Adipose tissue (tissue), 3 donors: ENCODE results near the gene ESRRB. TPM values are rescaled to one million over a fixed set of nuclear protein-coding genes. Genes with fewer than 3 reads are reported as not detected.

Experiments
- H3K27ac ChIP-seq: one replicate; pipeline ENCODE4 v1.5.1; 2013; ENCODE audit warnings: low read depth, low read length
- WGBS, 3 donors: extraction: QIAGEN DNeasy Blood & Tissue Kit; methylation state at CpG; one replicate each; pipeline ENCODE4 v1.1.7; 2013; 5-methylcytosine and 5-hydroxymethylcytosine counted together
- polyA plus RNA-seq, 3 donors: library from polyadenylated mRNA; stranded (reverse); fragments of 200-250 nt; gene quantifications; one replicate each; pipeline ENCODE4 v1.2.3, GENCODE V29; 2013
- donor health status: healthy with polysubstance abuse.
- donor health status: Bipolar disorder and iron deficiency.
- donor health status: healthy.

ESRRB gene
- polyA plus RNA-seq, 3 donors: 0.23 to 0.52 (median 0.34) TPM

DNA sequence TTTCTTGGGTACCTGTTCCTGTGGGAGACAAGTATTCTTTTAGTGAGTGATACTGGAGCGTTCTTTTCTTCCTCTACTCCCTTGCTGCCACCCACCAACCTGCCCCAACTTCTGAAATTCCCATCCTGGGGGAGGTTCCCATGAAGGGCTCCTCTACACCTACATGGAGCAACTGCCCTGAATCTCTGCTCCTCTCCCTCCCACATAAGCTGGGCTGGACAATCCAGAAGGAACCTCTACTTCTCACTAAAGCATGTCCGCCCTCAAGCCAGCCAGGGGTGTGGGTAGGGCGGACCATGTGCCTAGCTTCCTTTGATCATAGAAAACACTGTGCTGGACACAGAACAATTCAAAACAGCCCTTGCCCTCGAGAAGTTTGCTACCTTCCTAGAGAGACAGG lies 25.9 kb upstream of the ESRRB start:
- H3K27ac ChIP-seq: no peak overlapping the region
- WGBS, 3 donors: 66 to 74% (median 69%) methylated on average over 4 of the region's 4 CpGs

DNA sequence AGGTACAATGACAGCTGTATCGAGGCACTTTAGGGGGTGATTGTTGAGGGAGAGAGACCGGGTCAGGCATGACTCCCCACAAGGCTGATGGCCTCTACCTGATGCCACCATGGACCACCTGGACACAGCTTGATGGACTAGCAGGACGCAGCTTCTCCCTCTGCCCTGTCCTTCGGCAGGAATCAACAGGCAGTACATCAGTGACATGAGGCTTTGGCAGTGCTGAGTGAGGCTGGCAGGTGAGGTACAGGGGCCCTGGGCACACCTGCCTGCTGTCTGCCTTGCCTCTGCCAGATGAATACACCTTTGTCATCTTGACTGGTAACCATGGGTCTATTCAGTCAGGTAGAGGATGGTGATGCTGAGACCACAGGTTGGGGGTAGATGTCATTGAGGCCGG lies 25.3 kb upstream of the ESRRB start:
- no peak overlapping the region for H3K27ac ChIP-seq
- 74 to 93% (median 90%) methylated on average over 5 of the region's 5 CpGs for WGBS, 3 donors

DNA sequence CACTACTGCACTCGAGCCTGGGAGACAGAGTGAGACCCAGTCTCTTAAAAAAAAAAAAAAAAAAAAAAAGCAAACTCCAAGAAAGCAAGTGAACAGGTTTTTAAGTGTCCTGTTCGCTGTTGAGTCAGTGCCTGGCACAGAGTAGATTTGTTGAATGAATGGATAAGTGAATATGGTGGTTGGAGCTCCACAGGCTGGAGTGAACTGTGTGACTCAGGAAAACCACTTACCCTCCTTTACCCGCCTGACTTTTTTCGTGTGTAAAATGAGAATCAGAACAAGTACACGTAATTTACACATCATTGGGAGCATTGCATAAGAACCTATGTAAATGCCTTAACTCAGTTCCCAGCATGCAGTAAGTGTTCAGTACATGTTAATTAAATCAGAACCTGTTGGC lies 24.0 kb upstream of the ESRRB start:
- no peak overlapping the region for H3K27ac ChIP-seq
- 72 to 81% (median 75%) methylated on average over 5 of the region's 5 CpGs for WGBS, 3 donors

DNA sequence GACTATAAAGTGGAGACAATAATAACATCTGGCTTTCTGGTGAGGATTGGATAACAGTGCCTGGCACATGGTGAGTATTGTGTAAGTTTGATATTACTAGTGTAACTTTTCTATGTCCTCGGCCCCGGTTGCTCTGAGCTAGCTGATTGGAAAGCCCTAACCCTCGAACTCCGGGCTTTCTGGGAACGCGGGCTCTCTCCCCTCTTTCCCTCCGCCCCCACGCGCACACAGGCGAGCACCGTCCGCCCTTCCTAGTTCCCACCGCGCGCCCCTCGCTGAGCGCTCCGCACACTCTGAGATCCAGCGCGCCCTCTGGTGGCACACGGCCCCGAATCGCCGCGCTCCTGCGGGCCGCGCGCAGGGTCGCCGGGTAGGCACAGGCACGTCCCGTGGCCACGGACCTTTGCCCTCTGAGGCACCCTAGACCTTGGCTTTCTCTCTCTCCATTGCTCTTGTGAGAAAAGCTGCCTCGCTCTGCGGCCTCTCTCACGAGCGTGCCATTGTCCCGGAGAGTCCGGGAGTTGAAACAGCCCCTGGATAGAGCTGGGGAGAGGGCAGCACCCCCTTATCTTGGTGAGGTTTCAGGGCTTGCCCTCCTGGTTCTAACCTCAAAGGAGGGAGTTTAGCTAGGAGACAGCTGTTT lies 23.2 kb upstream of the ESRRB start:
- H3K27ac ChIP-seq: no peak overlapping the region
- 4 to 7% (median 7%) methylated on average over 40 of the region's 40 CpGs for WGBS, 3 donors

DNA sequence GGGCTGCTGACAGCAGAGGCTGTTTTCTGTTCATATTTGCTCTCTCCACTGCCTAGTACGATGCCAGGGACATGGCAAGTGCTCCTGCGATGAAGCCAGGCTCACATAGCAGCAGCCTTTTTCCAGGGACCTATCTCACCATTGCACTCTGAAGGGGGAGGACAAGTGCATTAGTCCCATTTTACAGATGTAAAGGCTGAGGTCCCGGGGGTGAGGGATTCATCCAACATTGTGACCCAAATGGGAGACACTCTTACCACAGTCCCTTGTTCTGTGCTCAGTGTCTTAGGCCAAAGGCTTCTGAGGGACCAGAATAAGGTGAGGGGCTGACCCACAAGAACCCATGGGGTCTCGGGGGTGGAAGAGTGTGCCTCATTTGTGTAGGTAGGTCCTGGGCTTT lies 21.6 kb upstream of the ESRRB start:
- no peak overlapping the region for H3K27ac ChIP-seq
- 88 to 94% (median 94%) methylated on average over 4 of the region's 4 CpGs for WGBS, 3 donors

DNA sequence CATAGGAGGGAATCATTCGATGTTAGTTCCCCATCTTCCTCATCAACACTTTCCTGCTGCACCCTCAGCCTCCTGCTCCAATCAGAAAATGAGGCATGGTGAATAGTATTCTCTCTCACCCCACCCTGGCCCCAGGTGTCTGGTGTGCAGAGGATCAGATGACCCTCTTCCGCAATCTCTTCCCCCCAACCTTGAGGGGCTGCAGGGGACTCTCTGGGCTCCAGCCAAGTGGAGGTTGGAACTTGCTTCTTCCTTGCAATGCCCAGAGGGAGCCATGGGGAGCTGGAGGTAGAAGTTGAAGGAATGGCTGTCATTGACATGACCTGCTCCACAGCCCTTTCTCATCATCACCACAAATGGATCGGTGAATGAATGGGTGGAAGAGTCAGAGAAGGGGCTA lies 20.2 kb upstream of the ESRRB start:
- WGBS, 3 donors: 66 to 86% (median 80%) methylated on average over 3 of the region's 3 CpGs
- no peak overlapping the region for H3K27ac ChIP-seq

DNA sequence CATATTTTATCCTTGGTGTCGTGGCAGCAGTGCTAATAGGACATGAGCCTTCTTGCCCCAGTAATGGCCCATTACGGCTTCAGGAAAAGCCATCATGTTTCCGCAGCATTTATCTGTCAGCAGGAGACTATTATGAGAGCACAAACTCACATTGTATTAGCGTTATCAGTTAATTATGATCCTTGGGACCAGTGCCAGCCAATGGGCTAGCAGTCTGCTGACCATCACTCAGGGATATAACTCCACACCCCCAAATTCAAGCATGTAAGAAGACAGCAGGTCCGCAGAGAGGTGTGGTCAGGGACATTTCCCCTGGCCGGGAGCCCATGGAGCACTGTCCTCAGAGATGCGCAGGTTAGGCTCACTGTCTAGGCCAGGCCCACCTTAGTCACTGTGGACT lies 4.9 kb upstream of the ESRRB start:
- 82 to 84% (median 83%) methylated on average over 7 of the region's 7 CpGs for WGBS, 3 donors
- H3K27ac ChIP-seq: no peak overlapping the region

DNA sequence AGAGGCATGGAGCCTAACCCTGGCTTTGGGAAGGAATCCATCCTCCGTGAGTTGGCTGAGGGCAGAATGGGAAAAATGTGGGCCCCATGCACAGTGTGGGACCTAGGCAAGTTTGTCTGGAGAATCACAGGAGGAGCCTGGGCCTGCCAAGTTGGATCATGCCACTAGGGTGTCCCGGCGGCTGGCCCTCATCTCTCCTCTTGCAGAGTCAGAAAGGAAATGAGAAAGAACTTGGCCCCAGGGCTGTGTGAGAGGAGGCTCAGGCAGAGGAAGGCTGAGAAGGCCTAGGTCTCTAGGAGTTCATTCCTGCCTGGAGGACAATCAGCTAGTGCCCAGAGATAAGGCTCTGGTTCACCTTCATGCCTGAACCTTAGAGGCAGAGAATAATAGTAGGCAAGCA lies 2.5 kb upstream of the ESRRB start:
- WGBS, 3 donors: 64 to 76% (median 71%) methylated on average over 3 of the region's 3 CpGs
- H3K27ac ChIP-seq: no peak overlapping the region

DNA sequence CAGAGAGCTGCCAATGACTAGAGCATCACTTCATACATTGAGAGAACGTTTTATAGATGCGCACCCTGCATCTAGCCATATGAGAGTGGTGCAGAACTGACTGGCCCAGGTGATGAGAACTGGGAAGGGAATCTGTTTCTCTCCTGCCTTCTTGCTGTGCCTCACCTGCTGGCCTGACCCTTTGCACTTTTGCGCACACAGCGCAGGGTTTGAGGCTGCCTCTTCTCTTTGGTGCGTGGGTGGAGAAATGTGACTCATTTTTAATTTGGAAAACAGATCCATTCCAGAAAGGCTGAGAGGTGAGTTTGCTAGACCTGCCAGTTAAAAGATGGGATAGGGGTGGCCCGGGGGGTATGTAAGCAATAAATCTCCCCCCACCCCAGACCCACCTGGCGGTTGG lies 453 bp upstream of the ESRRB start:
- 22 to 36% (median 30%) methylated on average over 7 of the region's 7 CpGs for WGBS, 3 donors
- no peak overlapping the region for H3K27ac ChIP-seq

DNA sequence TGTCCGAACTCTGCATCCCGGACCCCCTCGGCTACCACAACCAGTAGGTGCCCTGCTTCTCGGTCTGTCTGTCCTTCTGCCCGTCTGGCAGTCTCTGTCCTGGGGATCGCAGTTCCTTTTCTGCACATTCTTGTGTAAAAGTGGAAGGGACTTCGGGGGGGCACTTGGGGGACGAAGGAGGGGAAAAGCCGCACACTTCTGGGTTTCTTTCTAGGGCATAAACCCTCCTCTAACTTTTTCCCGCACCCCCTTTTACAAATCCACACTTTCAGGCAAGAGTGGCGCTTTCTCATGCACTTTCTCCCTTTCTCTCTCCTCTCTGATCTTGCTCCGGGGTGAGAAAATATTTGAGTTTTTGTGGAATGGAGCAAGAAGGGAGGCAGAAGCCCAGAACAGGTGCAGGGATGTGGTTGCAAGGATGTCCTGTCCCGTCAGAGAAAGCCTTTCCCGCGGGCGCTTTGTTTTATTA lies 506 bp downstream of the ESRRB start:
- 1 to 2% (median 2%) methylated on average over 16 of the region's 16 CpGs for WGBS, 3 donors
- no peak overlapping the region for H3K27ac ChIP-seq

DNA sequence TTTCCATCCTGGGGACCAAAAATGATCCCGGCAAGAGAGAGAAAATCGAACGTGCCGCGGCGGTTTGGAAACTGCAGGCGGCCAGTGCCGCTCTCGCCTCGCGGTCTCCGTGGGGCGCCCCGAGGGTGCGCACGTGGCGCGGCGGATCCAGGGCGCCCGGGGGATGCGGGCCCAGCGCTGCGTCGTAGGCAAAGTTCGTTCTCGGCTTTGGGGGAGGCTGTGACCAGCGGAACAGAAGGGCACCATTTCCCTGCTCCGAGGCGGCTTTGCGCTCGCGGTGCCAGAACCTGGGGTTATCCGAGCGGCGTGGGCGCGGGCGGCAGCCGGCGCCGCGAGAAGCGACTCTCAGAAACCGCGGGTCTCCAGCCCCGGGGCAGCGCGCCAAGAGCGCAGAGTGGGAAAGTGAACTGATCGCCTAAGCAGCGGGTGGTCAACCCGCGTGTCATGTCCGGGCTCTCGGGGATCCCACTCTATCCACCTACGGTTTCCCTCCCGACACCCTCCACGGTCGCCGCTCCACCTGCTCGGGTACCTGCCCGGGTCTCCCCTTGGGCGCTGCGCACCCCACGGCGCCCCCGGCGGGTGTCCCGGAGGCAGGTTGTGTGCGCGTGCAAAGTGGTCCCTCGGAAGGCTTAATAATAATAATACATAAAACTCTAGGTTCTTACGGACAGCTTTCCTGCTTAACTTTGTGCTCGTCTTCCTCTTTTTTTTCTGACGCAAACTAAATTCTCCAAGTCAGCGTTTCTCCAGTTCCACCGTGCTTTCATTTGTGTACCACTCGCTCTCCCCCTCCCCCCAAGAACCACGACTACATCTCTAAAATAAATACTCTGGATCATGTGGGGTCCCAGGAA lies 1.2 kb downstream of the ESRRB start:
- no peak overlapping the region for H3K27ac ChIP-seq
- WGBS, 3 donors: 1 to 2% (median 2%) methylated on average over 80 of the region's 80 CpGs

DNA sequence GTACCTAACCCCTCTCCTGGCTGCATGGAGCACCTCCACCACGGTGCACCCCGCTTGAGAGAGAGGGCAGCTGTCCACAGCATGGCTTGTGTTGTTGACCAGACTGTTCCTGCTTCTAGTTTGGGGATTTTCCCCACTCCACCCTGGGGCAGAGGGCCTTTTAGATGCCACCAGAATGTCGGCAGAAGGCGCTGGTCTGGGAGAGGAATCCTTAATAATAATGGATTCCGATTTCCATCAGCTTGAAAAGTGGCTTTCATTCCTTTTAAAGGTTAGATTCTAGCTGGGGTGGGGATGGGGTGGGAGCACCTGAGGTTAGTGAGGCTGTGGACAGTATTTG lies 1.8 kb downstream of the ESRRB start:
- 11 to 19% (median 15%) methylated on average over 5 of the region's 5 CpGs for WGBS, 3 donors
- H3K27ac ChIP-seq: no peak overlapping the region

DNA sequence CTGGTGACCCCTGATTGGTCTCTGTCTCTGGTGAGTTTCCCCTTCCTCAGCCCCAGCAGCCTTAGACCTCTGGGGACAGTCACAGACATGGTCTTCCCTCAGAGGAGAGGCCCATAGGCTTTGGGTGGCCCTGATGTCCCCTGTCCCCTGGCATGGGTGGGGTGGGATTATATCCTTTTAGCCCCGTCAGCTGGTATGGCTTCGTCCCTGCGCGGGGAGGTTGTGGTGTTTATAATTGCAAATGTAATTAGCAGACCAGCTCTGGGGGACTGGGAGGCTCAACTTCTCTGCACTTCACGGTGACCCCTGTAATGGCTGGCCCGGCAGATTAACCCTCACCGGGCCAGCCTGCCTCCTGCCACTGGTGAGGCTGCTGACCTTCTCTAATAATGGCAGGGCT lies 5.1 kb downstream of the ESRRB start:
- 16 to 30% (median 26%) methylated on average over 7 of the region's 7 CpGs for WGBS, 3 donors
- H3K27ac ChIP-seq: no peak overlapping the region

DNA sequence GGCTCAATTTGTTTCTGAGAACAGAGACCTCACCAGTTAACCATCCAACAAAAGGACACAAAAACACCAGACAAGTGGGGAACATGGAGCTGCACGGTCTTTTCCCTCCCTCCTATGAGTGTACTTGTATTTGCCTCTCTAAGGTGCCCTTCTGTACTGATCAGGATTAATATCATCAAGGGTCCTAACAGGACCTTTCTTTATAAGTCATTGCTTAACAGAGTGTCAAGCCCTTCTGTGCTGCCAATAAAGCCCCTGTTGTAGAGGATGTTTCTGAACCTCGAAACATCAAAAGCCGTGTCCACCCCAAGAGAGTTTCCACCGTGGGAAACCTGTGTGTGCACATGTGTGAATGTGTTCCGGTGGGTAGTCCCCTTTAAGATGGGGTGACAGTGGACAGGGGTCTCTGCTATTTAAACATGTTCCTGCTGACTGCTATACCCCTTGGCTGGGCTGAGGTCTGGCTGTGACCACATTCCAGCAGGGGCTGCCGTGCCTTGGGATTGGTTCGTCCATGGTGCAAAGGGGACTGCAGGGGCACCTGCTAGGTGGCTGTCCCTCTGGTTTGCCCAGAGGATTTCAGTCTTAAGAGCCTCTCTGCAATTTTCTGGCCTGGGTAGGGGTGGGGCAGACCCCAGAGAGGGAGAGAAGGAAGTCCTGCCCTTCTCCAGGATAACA lies 6.0 kb downstream of the ESRRB start:
- no peak overlapping the region for H3K27ac ChIP-seq
- WGBS, 3 donors: 70 to 78% (median 77%) methylated on average over 7 of the region's 7 CpGs

DNA sequence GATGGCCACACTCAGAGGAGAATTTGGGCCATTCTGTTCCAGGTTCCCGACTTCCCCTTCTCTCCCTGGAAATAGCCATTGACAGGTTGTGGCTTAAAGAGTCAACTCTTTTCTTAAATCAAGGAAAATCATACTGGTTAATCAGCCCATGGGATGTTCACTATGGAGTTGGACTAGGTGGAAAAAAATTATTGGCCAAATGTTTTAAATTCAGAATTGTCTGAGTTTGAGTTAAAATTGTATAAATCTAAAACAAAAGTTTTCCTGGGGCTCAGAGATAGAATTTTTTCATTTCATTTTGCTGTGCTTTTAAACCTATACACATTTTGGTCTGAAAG lies 6.5 kb downstream of the ESRRB start:
- 30 to 57% (median 38%) methylated on average over 1 of the region's 1 CpG for WGBS, 3 donors
- no peak overlapping the region for H3K27ac ChIP-seq

DNA sequence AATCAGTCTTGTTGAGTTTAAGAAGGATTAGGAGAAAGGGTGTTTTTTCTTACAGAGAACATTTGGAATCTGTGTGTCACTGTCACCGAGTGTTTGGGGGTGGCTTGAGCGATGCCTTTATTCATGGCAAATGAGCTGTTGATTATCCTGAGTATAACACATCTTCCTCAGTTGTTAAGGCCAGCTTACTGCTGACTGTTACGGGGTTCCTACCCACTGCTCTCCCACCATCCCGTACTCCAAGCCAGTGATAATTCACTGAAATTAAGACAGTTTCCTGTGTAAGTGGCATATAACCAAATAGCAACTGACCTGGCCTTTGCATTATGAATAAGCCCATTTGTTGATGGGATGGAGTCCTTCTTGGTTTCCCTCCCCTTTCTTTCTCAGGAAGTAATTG lies 9.5 kb downstream of the ESRRB start:
- 58 to 66% (median 58%) methylated on average over 4 of the region's 4 CpGs for WGBS, 3 donors
- no peak overlapping the region for H3K27ac ChIP-seq

DNA sequence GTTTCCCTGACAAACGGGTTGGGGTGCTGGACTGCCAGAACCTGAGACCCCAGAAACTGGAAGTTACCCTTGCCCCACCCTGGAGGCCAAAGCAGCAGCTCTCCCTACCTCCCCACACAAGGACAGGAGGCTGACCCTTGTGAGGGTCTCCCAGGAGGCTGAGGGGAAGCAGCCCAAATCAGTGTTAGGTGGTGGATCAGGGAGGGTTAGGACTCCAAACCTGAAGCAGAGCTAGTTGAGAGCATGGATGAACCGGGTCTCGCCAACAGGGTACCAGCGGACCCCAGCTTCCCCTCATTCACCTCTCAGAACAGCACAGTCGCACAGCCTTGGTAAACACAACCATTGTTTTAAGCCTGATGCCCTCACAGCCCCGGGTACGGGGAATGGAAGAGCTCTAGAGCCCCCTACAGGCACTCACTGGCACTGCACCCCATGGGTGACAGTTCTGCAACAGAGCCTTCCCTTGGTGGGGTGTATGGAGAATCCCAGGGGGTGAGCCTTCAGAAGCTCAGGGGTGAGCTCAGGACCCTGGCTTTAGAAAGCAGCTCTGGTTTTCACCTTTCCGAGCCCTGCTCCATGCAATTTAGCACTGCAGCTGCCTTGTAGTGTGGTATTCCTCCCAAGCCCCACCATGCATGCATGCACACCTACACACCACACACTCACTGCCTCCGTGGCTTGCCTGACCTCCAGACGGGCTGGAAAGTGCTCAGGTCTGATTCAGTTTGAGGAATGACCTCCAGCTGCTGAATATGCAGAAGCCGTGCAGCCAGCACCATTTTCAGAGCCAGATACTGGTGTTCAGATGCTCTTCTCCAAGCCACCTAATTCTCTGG lies 11.2 kb downstream of the ESRRB start:
- H3K27ac ChIP-seq: no peak overlapping the region
- WGBS, 3 donors: 12 to 14% (median 14%) methylated on average over 11 of the region's 11 CpGs

DNA sequence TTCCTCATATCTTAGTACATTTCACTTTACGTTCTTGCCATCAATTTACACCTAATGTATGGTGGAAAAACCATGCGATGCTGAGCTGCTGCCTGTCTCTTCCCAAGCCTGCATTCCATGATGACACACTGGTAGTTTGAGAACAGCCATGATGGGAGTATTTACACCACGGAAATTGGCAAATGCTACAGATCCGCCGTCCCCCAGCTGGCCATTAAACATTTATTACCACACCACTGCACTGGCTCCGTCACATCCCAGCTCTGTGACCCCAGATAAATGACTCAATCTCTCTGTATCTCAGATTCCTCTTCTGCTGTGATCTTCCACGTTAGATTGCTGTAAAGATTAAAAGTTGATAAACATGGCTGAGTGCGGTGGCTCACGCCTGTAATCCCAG lies 13.9 kb downstream of the ESRRB start:
- 80 to 81% (median 81%) methylated on average over 9 of the region's 9 CpGs for WGBS, 3 donors
- no peak overlapping the region for H3K27ac ChIP-seq

DNA sequence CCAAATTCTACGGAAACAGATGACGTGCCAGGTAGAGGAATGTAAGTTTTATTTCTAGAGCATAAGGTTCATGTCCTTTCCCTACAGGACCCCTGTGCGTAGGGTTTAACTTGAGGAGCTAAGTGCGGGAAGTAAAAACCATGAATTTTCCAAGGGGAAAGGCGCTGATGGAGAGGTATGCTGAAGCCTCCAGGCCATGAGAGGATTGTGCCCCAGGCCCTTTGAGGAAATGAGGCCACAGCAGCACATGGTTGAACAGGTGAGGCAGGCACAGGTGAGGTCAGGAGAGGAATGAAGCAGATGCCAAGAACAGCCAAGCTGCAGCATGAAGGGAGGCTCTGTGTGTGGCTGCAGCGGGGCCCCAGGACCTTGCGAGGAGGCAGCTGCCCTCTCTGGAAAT lies 14.7 kb downstream of the ESRRB start:
- 92 to 97% (median 97%) methylated on average over 7 of the region's 7 CpGs for WGBS, 3 donors
- no peak overlapping the region for H3K27ac ChIP-seq
